Activated T-cell treated with anti-CD3 and anti-CD28 coated beads, Interleukin-2, amount 50 U/mL, for 24 hours (primary cell): ENCODE results near the gene SBK3.

Source experiments
- DNase-seq: peaks from one replicate; pipeline ENCODE4 v3.0.0-alpha.2; 2020
- H3K27ac Mint-ChIP-seq: 2 replicates; pipeline ENCODE4 v1.8.0; 2020; ENCODE audit warnings: mild to moderate bottlenecking, mixed read lengths
- H3K27me3 Mint-ChIP-seq: 2 replicates; pipeline ENCODE4 v1.8.0; 2020; ENCODE audit warnings: mixed read lengths
- H3K36me3 Mint-ChIP-seq: 2 replicates; pipeline ENCODE4 v1.8.0; 2020; ENCODE audit warnings: low read depth, mixed read lengths
- H3K4me1 Mint-ChIP-seq: 2 replicates; pipeline ENCODE4 v1.8.0; 2020; ENCODE audit warnings: low read depth, mixed read lengths
- H3K4me3 Mint-ChIP-seq: 2 replicates; pipeline ENCODE4 v1.8.0; 2020; ENCODE audit warnings: mild to moderate bottlenecking, moderate library complexity, mixed read lengths
- H3K9me3 Mint-ChIP-seq: 2 replicates; pipeline ENCODE4 v1.8.0; 2020; ENCODE audit warnings: mixed read lengths

Gene SBK3

DNA sequence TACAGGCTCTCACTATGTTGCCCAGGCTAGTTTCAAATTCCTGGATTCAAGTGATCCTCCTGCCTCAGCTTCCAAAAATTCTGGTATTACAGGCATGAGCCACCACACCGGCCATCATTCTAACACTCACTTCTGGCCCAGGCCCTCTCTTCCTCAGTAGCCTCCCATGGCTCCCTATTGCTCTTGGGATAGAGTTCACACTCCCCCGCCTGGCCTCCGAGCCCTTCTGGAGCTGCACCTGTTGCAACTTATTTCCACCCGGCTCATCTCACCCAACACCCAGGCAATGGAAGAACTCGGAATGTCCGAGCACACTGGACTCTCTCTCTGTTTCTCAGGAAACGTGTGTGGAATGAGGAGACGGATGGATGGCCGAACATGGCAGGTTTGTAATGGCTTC lies 9.0 kb upstream of the SBK3 start:
- no peak for DNase-seq
- H3K4me1 Mint-ChIP-seq = no peaks in the 10 kb centered on the region
- no peaks in the 10 kb centered on the region for H3K9me3 Mint-ChIP-seq
- peaks cover 4% of the 10 kb centered on the region for H3K27me3 Mint-ChIP-seq
- no peak overlapping the region for H3K27ac Mint-ChIP-seq
- H3K4me3 Mint-ChIP-seq = no peak overlapping the region
- no peaks in the 10 kb centered on the region for H3K36me3 Mint-ChIP-seq

DNA sequence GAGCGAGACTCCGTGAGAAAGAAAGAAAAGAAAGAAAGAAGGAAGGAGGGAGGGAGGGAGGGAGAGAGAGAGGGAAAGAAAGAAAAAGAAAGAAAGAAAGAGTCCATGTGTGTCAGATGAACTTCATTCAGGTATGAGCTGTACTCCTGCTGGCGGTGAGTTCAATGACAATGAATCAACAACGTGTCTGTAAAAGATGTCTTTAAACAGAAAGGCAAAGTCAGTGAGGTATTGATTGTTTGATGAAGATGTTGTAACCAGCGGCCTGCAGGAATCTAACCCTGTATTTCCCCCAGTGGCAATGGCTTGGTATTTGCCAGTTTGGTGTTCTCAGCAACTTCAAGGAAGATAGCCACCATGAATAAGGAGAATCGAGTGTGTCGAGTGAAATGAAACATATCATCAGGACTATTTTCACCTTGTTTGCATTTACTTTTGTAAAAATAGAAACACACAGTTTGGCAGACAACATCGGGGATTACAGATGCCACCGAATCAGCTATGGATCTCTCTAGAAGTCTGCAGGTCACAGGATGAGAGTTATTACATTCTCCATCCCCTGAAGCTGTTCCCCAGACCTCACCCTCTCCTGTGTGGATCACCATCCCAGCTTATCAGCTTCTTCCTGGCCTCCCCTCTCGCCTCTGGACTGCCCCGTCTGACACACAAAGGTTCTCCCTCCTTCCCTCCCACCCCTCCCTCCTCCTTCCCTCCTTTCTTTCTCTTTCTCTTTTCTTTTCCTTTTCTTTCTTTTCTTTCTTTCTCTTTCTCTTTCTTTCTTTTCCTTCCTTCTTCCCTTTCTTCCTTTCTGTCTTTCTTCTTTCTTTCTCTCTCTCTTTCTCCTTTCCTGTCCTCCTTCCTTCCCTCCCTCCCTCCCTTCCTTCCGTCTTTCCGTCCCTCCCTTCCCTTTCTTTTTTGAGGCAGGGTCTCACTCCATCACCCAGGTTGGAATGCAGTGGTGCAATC lies 8.2 kb upstream of the SBK3 start:
- no peak for DNase-seq
- no peaks in the 10 kb centered on the region for H3K9me3 Mint-ChIP-seq
- peaks cover 4% of the 10 kb centered on the region for H3K27me3 Mint-ChIP-seq
- H3K4me1 Mint-ChIP-seq = no peaks in the 10 kb centered on the region
- no peak overlapping the region for H3K4me3 Mint-ChIP-seq
- no peak overlapping the region for H3K27ac Mint-ChIP-seq
- no peaks in the 10 kb centered on the region for H3K36me3 Mint-ChIP-seq

DNA sequence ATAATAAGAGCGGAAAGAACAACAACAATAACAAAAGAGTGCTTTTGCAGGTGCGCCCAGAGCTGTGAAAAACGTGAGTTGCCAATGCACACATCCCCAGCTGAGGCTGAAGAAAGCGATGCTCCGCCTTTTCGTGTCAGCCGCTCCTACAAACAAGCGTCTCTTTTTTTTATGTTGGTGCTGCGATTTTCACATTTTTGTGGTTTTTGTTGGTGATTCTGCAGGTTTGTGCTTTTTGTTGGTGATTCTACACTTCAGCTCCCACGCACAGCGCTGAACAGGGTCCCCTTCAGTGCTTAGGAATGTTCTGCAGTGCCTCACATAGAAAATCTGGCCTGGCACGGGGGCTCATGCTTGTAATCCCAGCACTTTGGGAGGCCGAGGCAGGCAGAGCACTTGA lies 7.3 kb upstream of the SBK3 start:
- no peaks in the 10 kb centered on the region for H3K4me1 Mint-ChIP-seq
- no peak overlapping the region for H3K27ac Mint-ChIP-seq
- H3K4me3 Mint-ChIP-seq = no peak overlapping the region
- peaks cover 8% of the 10 kb centered on the region for H3K27me3 Mint-ChIP-seq
- H3K9me3 Mint-ChIP-seq = no peaks in the 10 kb centered on the region
- no peaks in the 10 kb centered on the region for H3K36me3 Mint-ChIP-seq
- no peak for DNase-seq

DNA sequence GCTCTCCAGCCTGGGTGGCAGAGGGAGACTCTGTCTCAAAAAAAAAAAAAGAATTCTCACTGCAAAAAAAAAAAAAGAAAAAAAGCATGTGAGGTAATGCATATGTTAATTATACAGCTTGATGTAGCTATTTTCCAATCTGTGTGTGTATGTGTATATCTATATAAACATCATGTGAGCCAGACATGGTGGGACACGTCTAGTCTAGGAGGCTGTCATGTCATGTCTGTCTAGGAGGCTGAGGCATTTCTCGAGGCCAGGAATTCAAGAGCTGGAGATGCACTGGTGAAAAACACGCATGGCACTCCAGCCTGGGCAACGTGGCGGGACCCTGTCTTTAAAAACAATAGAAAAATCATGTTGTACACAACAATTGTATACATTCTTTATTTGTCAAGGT lies 6.9 kb upstream of the SBK3 start:
- Mint-ChIP-seq H3K9me3 (no peaks in the 10 kb centered on the region), H3K36me3 (no peaks in the 10 kb centered on the region), H3K27me3 (peaks cover 10% of the 10 kb centered on the region), H3K27ac (no peak overlapping the region), H3K4me1 (peaks cover 1% of the 10 kb centered on the region), H3K4me3 (no peak overlapping the region)
- DNase-seq = no peak

DNA sequence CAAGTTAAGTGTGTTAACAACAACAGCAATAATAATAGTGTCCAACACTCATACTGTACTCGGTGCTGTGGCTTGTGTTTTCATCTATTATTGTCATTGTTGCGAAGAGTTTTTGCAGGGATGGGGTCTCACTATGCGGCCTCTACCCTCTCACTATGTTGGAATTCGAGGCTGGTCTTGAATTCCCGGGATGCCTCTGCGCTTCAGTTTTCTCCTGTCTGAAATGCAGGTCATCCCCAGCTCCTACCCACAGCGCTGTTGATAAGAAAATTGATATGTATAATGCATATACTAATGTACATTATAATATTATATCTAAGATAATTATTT lies 4.9 kb upstream of the SBK3 start:
- Mint-ChIP-seq H3K9me3 (no peaks in the 10 kb centered on the region), H3K4me3 (no peak overlapping the region), H3K36me3 (no peaks in the 10 kb centered on the region), H3K27ac (no peak overlapping the region), H3K27me3 (peaks cover 23% of the 10 kb centered on the region), H3K4me1 (peaks cover 1% of the 10 kb centered on the region)
- no peak for DNase-seq

DNA sequence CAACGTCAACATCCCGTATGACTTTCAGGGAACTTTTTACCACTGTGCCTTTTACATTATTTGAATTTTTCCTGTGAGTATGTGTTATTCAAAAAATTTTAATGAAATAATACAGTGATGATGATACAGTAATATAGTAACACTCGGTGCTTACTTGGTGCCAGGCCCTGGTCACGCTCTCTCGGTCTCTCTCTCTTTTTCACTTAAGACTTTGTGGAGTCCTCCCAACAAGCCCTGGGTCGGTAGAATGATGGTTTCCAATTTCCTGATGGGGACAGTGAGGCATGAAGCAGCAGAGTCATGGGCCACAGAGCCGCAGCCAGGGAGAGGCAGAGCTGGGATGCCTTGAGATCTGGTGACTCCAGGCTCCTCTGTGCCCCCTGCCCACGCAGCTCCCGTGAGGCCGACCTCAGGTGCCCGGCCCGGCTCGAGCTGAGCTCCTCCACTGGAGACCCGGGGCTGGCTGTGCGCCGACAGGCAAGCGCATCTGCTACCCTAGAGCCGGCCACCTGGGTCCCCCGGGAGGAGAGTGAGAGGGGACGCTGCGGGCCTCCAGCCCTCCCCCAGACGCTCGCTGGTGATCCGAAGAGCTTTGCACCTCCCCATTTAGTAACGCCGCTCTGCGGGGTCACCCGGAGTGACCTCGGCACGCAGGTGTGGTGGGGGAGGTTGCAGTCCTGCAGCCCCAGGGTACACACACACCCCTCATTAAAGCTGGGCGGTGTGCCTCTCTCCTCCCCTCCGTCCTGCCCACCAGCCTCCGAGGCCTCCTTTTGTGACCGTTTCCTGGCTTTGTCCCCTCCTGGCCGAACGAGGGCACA lies 4.4 kb upstream of the SBK3 start:
- H3K27me3 Mint-ChIP-seq = peaks cover 25% of the 10 kb centered on the region
- no peaks in the 10 kb centered on the region for H3K36me3 Mint-ChIP-seq
- no peak overlapping the region for H3K4me3 Mint-ChIP-seq
- no peak overlapping the region for H3K27ac Mint-ChIP-seq
- peaks cover 1% of the 10 kb centered on the region for H3K4me1 Mint-ChIP-seq
- no peak for DNase-seq
- H3K9me3 Mint-ChIP-seq = no peaks in the 10 kb centered on the region

DNA sequence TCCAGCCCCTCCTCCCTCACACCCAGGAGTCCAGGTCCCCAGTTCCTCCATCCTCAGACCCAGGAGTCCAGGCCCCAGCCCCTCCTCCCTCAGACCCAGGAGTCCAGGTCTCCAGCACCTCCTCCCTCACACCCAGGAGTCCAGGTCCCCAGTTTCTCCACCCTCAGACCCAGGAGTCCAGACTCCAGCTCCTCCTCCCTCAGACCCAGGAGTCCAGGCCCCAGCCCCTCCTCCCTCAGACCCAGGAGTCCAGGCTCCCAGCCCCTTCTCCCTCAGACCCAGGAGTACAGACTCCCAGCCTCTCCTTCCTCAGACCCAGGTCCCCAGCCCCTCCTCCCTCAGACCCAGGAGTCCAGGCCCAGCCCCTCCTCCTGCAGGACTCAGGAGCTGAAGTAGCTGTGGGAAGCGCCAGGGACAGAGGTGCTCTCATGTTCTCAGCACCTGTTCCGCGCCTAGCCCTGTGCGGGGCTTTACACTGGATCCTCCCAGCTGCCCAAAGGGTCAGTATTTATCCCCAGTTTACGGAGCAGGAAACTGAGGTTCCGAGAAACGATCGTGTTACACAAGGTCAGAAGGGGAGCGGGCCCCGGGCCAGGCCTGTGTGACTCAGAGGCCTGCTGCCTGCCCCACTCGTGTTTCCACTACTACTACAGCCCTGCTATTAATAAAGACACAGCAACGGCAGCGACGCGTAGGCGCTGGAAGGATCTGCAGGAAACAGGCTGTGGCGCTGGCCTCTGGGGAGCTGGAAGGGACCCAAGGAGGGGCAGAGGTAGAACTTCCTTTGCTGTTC lies 1.7 kb upstream of the SBK3 start:
- DNase-seq = no peak
- Mint-ChIP-seq H3K9me3 (no peaks in the 10 kb centered on the region), H3K27me3 (peaks cover 28% of the 10 kb centered on the region)

DNA sequence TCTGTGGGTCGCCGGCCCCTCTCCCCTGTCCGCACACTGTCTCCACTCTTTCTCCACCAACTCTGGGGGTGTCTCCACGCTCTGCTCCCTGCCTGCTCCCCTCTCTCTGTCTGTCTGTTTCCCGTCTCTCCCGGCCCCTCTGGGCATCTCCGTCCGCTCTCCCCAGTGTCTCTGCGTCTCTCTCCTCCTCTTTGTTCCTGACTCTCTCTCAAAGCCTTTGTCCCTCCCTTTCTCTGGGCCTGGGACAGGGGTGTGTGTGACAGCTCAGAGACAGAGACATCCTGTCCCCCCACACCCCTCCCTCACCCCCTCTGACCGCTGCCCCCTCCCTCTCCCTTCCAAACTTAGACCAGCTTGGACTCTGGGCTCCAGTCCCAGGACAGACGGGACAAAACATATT lies 668 bp upstream of the SBK3 start:
- DNase-seq = no peak
- H3K9me3 Mint-ChIP-seq = no peaks in the 10 kb centered on the region
- peaks cover 28% of the 10 kb centered on the region for H3K27me3 Mint-ChIP-seq
- no peaks in the 10 kb centered on the region for H3K36me3 Mint-ChIP-seq
- no peak overlapping the region for H3K27ac Mint-ChIP-seq
- H3K4me3 Mint-ChIP-seq = no peak overlapping the region
- peaks cover 1% of the 10 kb centered on the region for H3K4me1 Mint-ChIP-seq

More for the DNA sequence above, 1.7 kb upstream of the SBK3 start:
- Mint-ChIP-seq H3K27ac (no peak overlapping the region), H3K36me3 (no peaks in the 10 kb centered on the region), H3K4me3 (no peak overlapping the region), H3K4me1 (peaks cover 1% of the 10 kb centered on the region)

DNA sequence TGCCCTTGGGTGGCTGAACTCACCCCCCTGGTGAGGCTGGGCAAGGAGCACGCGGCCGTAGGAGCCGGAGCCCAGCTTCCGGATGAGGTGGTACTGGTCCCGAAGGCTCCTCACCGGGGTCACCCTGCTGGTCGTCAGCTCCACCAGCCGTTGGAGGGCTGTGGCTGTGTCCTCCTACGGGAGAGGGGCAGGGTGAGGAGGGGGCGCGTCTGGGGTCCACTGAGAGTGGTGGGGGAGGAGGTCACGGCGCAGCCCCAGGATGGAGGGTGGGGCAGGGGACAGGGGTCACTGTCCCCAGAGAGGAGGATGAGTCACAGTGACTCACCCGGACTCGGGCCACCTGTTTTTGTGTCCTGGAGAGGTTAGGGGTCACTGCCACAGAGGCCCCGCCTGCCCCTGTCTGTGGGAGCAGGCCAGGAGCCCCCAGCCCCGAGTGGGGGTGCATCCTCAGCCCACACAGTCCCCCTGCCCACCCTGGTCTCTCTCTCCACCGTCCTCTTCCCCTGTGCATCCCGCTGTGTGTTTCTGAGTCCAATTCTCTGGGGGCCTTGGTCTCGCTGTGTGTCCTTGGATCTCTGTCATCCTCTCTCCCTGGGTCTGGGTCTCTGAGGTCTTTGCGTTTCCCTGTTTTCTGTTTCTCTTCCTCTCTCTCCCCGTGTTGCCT lies 435 bp downstream of the SBK3 start:
- Mint-ChIP-seq H3K27me3 (peaks cover 28% of the 10 kb centered on the region), H3K36me3 (no peaks in the 10 kb centered on the region), H3K4me1 (peaks cover 1% of the 10 kb centered on the region), H3K27ac (no peak overlapping the region), H3K9me3 (no peaks in the 10 kb centered on the region), H3K4me3 (no peak overlapping the region)
- no peak for DNase-seq

DNA sequence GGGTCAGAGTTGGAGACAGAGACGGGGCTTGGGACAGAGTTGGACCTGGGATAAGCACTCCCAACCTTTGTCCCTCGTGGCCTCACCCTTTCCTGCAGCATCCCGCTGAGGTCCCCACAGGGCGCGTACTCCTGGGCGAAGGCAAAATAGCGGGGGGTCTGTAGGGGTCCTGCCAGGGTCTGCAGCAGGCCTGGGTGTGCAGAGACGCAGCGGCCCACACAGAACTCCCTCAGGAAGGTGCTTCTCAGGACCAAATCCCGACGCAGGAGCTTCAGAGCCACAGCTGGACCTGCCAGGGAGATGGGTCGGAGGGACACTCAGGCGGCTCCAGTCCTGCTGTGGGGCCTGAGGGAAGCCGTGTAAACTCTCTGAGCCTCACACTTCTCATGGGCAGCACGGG lies 1.3 kb downstream of the SBK3 start:
- Mint-ChIP-seq H3K36me3 (no peaks in the 10 kb centered on the region), H3K4me3 (no peak overlapping the region), H3K27ac (no peak overlapping the region), H3K9me3 (no peaks in the 10 kb centered on the region), H3K4me1 (peaks cover 1% of the 10 kb centered on the region), H3K27me3 (peaks cover 28% of the 10 kb centered on the region)
- DNase-seq = no peak

DNA sequence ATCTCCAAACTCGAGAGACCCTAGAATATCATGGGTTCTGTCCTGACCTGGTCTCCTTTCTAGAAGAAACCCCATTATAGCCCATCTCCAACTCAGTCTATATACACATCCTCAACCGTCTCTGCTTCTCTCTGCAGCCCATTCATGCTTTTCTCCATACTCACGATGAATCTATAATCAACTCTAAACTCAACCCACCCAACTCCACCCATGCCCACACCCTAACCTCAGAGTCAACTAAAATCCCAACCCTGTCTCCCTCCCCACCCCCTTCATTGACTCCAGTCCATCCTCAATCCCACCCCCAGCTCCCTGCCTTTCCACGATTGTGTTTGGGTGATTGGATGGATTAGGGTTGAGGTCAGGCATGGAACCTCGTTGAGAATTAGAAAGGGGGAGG lies 1.8 kb downstream of the SBK3 start:
- Mint-ChIP-seq H3K27me3 (peaks cover 28% of the 10 kb centered on the region), H3K36me3 (no peaks in the 10 kb centered on the region), H3K27ac (no peak overlapping the region), H3K9me3 (no peaks in the 10 kb centered on the region), H3K4me1 (peaks cover 1% of the 10 kb centered on the region), H3K4me3 (no peak overlapping the region)
- no peak for DNase-seq

DNA sequence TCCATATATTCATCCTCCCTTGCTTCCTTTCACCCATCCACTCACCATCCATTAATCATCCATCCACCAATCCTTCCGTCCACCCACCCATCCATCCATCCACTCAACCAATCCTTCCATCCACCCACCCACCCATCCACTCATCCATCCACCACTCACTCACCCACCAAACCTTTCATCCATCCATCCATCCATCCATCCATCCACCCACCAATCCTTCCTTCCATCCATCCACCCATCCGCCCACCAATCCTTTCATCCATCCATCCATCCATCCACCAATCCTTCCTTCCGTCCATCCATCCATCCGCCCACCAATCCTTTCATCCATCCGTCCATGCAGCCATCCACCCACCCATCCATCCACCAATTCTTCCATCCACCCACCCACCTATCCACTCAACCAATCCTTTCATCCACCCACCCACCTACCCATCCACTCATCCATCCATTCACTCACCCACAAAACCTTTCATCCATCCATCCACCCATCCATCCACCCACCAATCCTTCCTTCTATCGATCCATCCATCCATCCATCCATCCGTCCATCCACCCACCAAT lies 3.0 kb downstream of the SBK3 start:
- Mint-ChIP-seq H3K4me3 (no peak overlapping the region), H3K27me3 (peaks cover 20% of the 10 kb centered on the region), H3K4me1 (peaks cover under 1% of the 10 kb centered on the region), H3K9me3 (no peaks in the 10 kb centered on the region), H3K27ac (no peak overlapping the region), H3K36me3 (no peaks in the 10 kb centered on the region)
- no peak for DNase-seq

DNA sequence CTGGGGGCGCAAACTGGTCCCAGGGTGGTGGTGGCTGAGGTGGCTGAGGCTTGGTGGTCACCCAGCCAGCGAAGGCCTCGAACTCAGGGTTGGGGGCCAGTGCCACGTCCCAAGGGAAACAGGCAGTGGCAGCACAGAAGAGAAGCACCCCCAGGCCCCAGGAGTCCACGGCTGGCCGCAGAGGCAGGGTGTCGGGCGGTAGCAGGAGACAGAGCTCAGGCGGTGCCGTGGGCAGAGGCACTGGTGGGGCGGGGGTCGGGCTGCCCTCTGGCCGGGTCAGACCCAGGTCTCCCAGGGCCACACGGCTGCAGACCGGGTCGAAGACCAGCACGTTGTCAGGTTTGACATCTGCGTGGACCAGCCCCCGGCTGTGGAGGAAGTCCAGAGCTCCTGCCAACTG lies 4.3 kb downstream of the SBK3 start:
- H3K36me3 Mint-ChIP-seq = no peaks in the 10 kb centered on the region
- H3K9me3 Mint-ChIP-seq = no peaks in the 10 kb centered on the region
- no peaks in the 10 kb centered on the region for H3K4me1 Mint-ChIP-seq
- H3K27me3 Mint-ChIP-seq = peaks cover 13% of the 10 kb centered on the region
- no peak overlapping the region for H3K4me3 Mint-ChIP-seq
- no peak for DNase-seq
- no peak overlapping the region for H3K27ac Mint-ChIP-seq

DNA sequence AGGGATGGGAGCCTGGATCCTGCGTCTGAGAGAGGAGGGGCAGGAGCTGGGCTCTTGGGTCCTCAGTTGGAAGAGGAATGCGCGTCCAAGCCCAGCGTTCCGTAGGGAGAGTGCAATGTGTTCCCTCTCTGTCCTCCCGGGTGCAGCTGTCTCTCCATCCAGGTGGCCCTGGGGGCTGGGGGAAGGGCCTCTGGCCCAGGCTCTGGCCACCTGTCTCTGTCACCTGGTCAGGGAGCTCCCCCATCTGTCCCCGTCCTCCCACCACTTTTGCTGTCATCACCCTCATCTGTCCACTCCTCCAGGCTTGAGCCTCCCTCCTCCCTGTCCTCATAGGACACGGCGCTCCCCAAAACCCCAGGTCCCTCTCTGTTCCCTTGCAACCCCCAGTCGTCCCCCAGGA lies 4.7 kb downstream of the SBK3 start:
- H3K27me3 Mint-ChIP-seq = peaks cover 9% of the 10 kb centered on the region
- H3K9me3 Mint-ChIP-seq = no peaks in the 10 kb centered on the region
- no peaks in the 10 kb centered on the region for H3K36me3 Mint-ChIP-seq
- no peak overlapping the region for H3K27ac Mint-ChIP-seq
- H3K4me3 Mint-ChIP-seq = no peak overlapping the region
- DNase-seq = no peak
- H3K4me1 Mint-ChIP-seq = no peaks in the 10 kb centered on the region
